HG03457 (cell line): ENCODE data around the gene MAGEB4.
"Not testable (repeated sequence)": the region's sequence is repeated elsewhere in the genome, so short reads cannot be mapped to it uniquely, and the experiment has no call there.

Source experiments
- ATAC-seq: cut with Tn5 transposase; IDR thresholded peaks from one replicate; pipeline ENCODE4 v1.9.1; 2021; ENCODE audit warnings: moderate number of reproducible peaks; ENCODE audit not compliant: unreplicated experiment

The MAGEB4 gene, protein sequence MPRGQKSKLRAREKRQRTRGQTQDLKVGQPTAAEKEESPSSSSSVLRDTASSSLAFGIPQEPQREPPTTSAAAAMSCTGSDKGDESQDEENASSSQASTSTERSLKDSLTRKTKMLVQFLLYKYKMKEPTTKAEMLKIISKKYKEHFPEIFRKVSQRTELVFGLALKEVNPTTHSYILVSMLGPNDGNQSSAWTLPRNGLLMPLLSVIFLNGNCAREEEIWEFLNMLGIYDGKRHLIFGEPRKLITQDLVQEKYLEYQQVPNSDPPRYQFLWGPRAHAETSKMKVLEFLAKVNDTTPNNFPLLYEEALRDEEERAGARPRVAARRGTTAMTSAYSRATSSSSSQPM

GRCh38 chrX:30241724-30242415 is at the start of gene MAGEB4:
Gene MAGEB4 (plus strand): TSS chrX:30242000. CDS start chrX:30242136, 136 bp downstream.
- no peak for ATAC-seq

- not testable (repeated sequence) for ATAC-seq
Measured at GRCh38 chrX:30193910-30194309, 47.9 kb upstream of the MAGEB4 start.

DNA sequence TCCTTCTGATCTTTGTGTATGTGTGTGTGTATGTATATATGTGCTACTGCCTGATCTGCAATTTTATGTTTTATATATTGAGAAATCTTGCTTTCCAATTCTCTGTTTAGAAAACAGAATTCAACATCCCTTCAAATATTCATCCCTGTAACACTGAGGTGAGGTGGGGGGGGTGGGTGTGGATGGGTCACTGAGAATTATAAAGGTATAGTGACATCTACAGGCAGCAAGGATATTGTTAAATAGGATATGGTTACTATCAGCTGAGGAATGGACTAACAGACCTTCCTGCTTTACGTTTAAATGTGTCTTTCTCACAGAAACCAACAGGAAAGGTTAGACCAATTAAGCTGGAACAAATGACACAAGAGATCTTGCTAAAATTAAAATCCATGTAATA is 45.5 kb upstream of the MAGEB4 start:
- ATAC-seq = no peak

DNA sequence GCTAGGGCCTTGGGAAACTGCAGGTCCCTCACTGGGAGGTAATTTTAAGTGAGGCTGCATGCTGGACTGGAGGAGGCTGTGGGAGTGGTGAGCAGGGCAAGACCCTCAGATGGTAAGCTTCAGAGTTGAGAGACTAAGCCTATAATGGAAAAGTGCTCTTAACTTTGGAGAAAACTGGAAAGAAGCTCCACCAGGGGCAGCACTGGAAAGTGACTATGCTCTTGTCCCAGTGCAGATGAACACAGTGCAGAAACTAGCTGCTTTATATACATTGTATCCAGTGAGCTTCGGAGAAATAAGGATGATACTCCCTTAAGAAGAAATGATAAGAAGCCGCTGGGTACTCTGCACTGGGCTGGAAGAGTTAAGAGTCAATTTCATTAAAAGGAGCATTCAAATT is 29.6 kb upstream of the MAGEB4 start:
- ATAC-seq = no peak

GRCh38 chrX:30215357-30215843 is 26.4 kb upstream of the MAGEB4 start, which contains the start of gene MAGEB2:
Gene MAGEB2 (plus strand): TSS chrX:30215563. CDS start chrX:30218581, 3,018 bp downstream.
- ATAC-seq = no peak

- ATAC-seq = no peak
Measured at GRCh38 chrX:30217465-30217864, 24.3 kb upstream of the MAGEB4 start.

DNA sequence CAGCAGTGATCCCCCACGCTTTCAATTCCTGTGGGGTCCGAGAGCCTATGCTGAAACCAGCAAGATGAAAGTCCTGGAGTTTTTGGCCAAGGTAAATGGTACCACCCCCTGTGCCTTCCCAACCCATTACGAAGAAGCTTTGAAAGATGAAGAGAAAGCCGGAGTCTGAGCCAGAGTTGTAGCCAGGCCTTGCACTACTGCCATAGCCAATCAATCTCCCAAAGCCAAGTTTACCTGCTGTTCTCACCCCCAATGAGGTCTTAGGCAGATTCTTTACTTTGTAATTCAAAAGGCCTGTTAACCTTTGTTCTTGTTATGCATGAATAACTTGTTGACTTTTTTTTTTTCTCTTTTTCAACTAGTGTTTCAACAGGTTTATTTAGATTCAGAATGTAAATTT is 22.4 kb upstream of the MAGEB4 start:
- ATAC-seq = no peak

DNA sequence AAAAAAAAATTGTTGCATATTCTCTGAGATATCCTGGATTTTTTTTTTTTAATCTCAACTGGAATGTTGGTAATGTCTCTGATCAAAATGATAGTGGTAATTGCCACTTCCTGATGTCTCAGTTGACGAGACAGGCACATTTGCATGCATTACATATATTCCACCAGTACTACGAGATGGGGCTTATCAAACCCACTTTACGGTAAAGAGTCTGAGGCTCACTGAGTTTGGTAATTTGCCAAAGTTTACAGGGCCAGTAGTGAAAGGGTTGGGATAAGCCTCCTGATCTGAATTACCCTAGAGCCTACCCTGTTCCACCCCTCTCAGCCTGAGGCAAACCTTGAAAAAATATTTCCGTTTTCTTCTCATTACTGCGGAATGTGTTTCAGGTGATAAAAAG is 21.1 kb upstream of the MAGEB4 start:
- ATAC-seq = no peak

- ATAC-seq = no peak
Measured at GRCh38 chrX:30224536-30224935, 17.3 kb upstream of the MAGEB4 start.

- ATAC-seq = no peak
Measured at GRCh38 chrX:30228526-30228925, 13.3 kb upstream of the MAGEB4 start.

- no peak for ATAC-seq
Measured at GRCh38 chrX:30230395-30230794, 11.4 kb upstream of the MAGEB4 start, which contains the start of gene MAGEB3. Gene MAGEB3 (plus strand): TSS chrX:30230657. CDS start chrX:30235925, 5,268 bp downstream.

DNA sequence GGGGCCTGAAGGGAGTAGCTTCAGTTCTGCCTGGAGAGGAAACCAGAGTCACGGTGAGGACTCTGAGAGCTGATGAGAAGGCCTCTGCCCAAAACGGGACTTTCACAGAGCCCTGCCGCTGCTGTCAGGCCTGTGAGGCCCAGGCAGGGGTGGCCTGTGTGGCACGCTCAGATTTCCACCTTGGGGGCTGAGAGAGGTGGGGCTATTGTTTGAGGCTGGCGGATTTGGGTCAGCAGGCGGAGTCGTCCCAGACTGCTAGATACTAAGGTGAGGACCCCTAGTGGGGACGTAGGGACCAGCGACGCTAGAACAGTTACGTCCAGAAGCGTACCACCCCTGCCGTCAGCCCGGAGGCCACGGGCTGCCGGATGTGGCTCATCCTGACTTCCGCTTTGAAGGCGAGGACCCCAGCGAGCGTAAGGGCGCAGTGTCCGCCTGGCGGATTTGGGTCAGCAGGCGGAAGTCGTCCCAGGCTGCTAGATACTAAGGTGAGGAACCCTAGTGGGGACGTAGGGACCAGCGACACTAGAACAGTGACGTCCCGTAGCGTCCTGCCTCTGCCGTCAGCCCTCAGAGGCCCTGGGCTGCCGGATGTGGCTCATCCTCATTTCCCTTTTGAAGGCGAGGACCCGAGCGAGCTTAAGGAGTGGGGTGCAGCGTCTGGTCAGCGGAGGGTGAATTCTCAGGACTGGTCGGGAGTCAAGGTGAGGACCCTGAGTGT is 5.1 kb downstream of the MAGEB4 start, which contains the start of gene MAGEB1:
Gene MAGEB1 (plus strand): TSS at position 378 of the 721 bp plus-strand sequence. CDS start 3,348 bp downstream, outside the sequence.
- ATAC-seq = no peak

GRCh38 chrX:30248854-30249253 is 7.1 kb downstream of the MAGEB4 start:
- ATAC-seq = no peak

DNA sequence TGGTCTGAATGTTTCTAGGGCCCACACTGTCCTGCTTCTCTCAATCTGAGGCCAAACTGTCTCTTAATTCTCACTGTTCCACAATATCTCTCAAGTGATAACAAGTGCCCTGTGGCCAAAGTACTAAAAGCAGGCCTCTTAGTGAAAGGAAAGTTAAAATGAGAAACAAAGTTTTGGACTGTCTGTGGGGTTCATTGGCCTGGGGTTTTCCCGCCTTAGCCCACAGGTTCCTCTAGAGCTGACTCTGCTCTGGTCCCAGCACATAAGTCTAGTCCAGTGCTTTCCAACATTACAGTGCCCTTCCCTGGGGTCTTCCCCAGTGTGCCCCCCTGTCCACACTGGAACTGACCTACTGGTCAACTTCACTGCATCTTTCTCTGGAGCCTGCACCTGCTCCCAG is 11.5 kb downstream of the MAGEB4 start:
- no peak for ATAC-seq

DNA sequence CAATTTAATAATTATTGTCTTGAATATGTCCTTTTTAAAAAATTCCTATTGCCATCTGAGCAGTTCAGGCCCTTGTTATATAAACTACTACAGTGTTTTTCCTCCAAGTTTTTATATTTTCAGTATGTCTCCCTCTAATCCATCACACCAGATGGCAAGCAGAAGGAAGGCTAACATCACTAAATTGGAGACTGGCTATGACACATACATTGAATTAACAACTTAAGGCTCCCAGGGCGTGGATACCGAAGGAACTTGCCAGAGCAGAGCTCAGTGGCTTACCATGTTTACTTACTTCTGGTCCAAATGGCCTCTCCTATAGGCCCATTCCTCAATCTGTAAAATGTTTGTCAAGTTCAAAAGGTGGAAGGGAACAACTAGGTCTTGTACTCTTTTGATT is 18.1 kb downstream of the MAGEB4 start:
- ATAC-seq = no peak

GRCh38 chrX:30261012-30261411 is 19.2 kb downstream of the MAGEB4 start:
- no peak for ATAC-seq

DNA sequence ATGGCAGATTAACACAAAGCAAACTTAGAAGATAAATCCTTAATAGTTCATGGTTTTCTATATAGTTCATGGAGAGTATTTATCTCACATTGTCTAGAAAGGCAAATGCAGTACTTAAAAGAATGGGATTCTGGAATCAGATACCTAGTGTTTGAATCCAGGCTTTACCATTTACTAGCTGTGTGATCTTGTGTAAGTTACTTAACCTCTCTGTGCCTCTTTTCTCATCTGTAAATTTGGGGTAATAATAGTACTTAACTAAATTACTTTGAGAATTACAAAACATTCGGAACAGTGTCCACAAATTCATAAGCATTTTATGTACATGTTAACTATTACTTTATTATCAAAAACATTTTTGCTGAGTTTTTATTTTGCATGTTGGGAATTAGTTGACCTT is 21.0 kb downstream of the MAGEB4 start:
- no peak for ATAC-seq

DNA sequence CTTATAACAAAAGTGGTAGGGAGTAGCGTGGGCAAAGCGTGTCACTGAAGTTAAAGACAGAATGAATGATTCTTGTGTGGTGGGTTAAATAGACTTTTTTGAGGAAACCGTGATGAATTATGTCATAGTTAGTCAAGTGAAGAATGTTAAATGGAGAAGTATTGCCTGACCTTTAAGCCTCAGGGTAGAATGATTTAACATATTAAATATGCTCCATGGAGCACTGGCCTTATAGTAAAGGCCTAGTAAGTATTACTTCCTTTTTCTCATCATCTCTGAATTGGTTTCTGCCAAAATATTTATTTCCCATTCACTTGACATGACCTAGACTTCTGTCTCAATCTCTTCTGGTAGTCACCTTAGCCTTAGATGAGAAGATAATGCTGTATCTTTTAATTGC is 28.8 kb downstream of the MAGEB4 start:
- ATAC-seq = no peak

GRCh38 chrX:30275498-30275897 is 33.7 kb downstream of the MAGEB4 start:
- ATAC-seq = no peak

GRCh38 chrX:30278365-30278764 is 36.6 kb downstream of the MAGEB4 start:
- no peak for ATAC-seq

GRCh38 chrX:30280428-30280827 is 38.6 kb downstream of the MAGEB4 start:
- ATAC-seq = no peak
